A549 (cell line): ENCODE measurements around the gene RPA1. TPM values are rescaled to one million over a fixed set of nuclear protein-coding genes. Genes with fewer than 3 reads are reported as not detected.

Experiments used
- ATAC-seq, 2 experiments: fragments of 200-7000 bp in 1 of 2; fragments of >200 bp in 1 of 2; cut with Nextera tagmentation in 1 of 2; cut with Tn5 transposase in 1 of 2; 3 replicates each; pipeline versions ENCODE4 v1.8.0 to v1.9.1; 2018 to 2020; ENCODE audit warnings: mild to moderate bottlenecking in 1 of 2, moderate library complexity in 1 of 2
- CTCF ChIA-PET: fragments of 300-600 bp; sonication (Branson Sonifier 250); formaldehyde crosslinking; extraction: SDS; loops from one replicate; lab custom pipeline; 2021; ENCODE audit warnings: antibody characterized with exemption, inconsistent platforms; lab: Yijun Ruan, JAX
- POLR2A ChIA-PET: fragments of 350-600 bp; formaldehyde crosslinking; extraction: SDS; loops from one replicate; lab custom pipeline; 2021; ENCODE audit warnings: antibody characterized with exemption, inconsistent platforms; lab: Yijun Ruan, JAX
- DNase-seq, 2 experiments: peaks; one replicate each; pipeline versions ENCODE4 v3.0.0 to v3.0.0-alpha.2; 2011 to 2016; ENCODE audit warnings: low read depth in 1 of 2, low spot score in 1 of 2
- FAIRE-seq: peaks from 2 replicates; lab custom pipeline; 2011; peaks lifted over from hg19 to GRCh38; lab: Jason Lieb, UNC
- H3K27ac ChIP-seq, 2 experiments: fragments of >200 bp; sonication (Bioruptor Twin); formaldehyde crosslinking; 3 replicates each; pipeline ENCODE4 v1.5.1; 2016 to 2017
- H3K4me1 ChIP-seq: fragments of >200 bp; sonication (Bioruptor Twin); formaldehyde crosslinking; 3 replicates; pipeline ENCODE4 v1.6.1; 2016
- H3K4me2 ChIP-seq: fragments of >200 bp; sonication (Bioruptor Twin); formaldehyde crosslinking; 3 replicates; pipeline ENCODE4 v1.6.1; 2016
- H3K4me3 ChIP-seq: fragments of >200 bp; sonication (Bioruptor Twin); formaldehyde crosslinking; 3 replicates; pipeline ENCODE4 v1.5.1; 2016
- H3K9me3 ChIP-seq: fragments of >200 bp; sonication (Bioruptor Twin); formaldehyde crosslinking; 3 replicates; pipeline ENCODE4 v1.6.1; 2016
- CBX8 ChIP-seq: fragments of 200-600 bp; sonication (generic); IDR thresholded peaks from 2 replicates; pipeline ENCODE4 v1.6.1; 2016
- E2F6 ChIP-seq: IDR thresholded peaks from 2 replicates; pipeline ENCODE4 v1.6.1; 2012; ENCODE audit warnings: low read depth, borderline replicate concordance
- FOSL2 ChIP-seq, 2 experiments: fragments of 450-650 bp in 1 of 2; fragments of >200 bp in 1 of 2; sonication (Bioruptor Twin) in 1 of 2; formaldehyde crosslinking; IDR thresholded peaks; 2 replicates each; pipeline versions ENCODE4 v1.5.0 to v1.6.1; 2016 to 2020; ENCODE audit warnings: mild to moderate bottlenecking in 1 of 2, moderate library complexity in 1 of 2
- FOXS1 ChIP-seq: fragments of 250-450 bp; sonication (Bioruptor Pico); IDR thresholded peaks from 2 replicates; pipeline ENCODE4 v1.5.0; 2020; ENCODE audit warnings: mild to moderate bottlenecking, moderate library complexity
- HES2 ChIP-seq: fragments of >200 bp; sonication (Bioruptor Twin); formaldehyde crosslinking; IDR thresholded peaks from 2 replicates; pipeline ENCODE4 v1.6.1; 2016
- JUN ChIP-seq, 2 experiments: fragments of >200 bp; sonication (Bioruptor Twin); formaldehyde crosslinking; IDR thresholded peaks; 2 replicates in 1 of 2; 3 replicates in 1 of 2; pipeline ENCODE4 v1.6.1; 2016 to 2017
- JUNB ChIP-seq: fragments of >200 bp; sonication (Bioruptor Twin); formaldehyde crosslinking; IDR thresholded peaks from 2 replicates; pipeline ENCODE4 v1.6.1; 2016
- MAX ChIP-seq: IDR thresholded peaks from 2 replicates; pipeline ENCODE4 v1.6.1; 2012
- MAZ ChIP-seq: fragments of 150-350 bp; IDR thresholded peaks from 2 replicates; pipeline ENCODE4 v1.6.1; 2014; ENCODE audit warnings: antibody characterized with exemption, low read depth, low read length, borderline replicate concordance
- PBX3 ChIP-seq: IDR thresholded peaks from 2 replicates; pipeline ENCODE4 v1.6.1; 2012
- PHF8 ChIP-seq: fragments of 200-600 bp; sonication (generic); IDR thresholded peaks from 2 replicates; pipeline ENCODE4 v1.6.1; 2016; ENCODE audit warnings: low read depth, mild to moderate bottlenecking, antibody characterized with exemption, moderate library complexity, borderline replicate concordance
- REST ChIP-seq: fragments of 200-600 bp; sonication (generic); IDR thresholded peaks from 2 replicates; pipeline ENCODE4 v1.6.1; 2016; ENCODE audit warnings: antibody characterized with exemption, mild to moderate bottlenecking, moderate library complexity
- RFX5 ChIP-seq: fragments of 450-650 bp; IDR thresholded peaks from 2 replicates; pipeline ENCODE4 v1.7.1; 2014; ENCODE audit warnings: antibody characterized with exemption, mild to moderate bottlenecking, moderate library complexity
- SREBF2 ChIP-seq: fragments of 450-650 bp; IDR thresholded peaks from 2 replicates; pipeline ENCODE4 v1.6.1; 2014; ENCODE audit warnings: mild to moderate bottlenecking, moderate library complexity
- ZSCAN20 ChIP-seq: fragments of 250-450 bp; sonication (Bioruptor Pico); IDR thresholded peaks from 2 replicates; pipeline ENCODE4 v1.8.0; 2022; ENCODE audit warnings: mild to moderate bottlenecking, moderate library complexity
- WGBS: methylation state at CpG from one replicate; pipeline ENCODE4 v1.1.6; 2017; ENCODE audit errors: missing lambda C conversion rate; 5-methylcytosine and 5-hydroxymethylcytosine counted together
- polyA plus RNA-seq, 4 experiments: library from polyadenylated mRNA; depleted of rRNA in 3 of 4; stranded (reverse); fragments of >200 nt; fragmentation: RNase III in 1 of 4; extraction: RNeasy Plus Mini Kit Qiagen cat#74134 plus additional on column Dnase treatment in 1 of 4; gene quantifications; 2 replicates in 3 of 4; 3 replicates in 1 of 4; pipeline ENCODE4 v1.2.3, GENCODE V29; 2011 to 2017

RPA1 gene
- polyA plus RNA-seq, 2 of the 4 experiments (the other 2 are of a cell fraction): 72.2 to 136 TPM

- no peak overlapping the region for H3K4me3 ChIP-seq
- H3K4me1 ChIP-seq: peaks cover 32% of the 10 kb centered on the region
- no peak for FAIRE-seq
- peak overlapping the region; percentile 59 to 81; a peak in 5 of 6 replicates for H3K27ac ChIP-seq
- WGBS: 94% methylated on average over 7 of the region's 7 CpGs
- no peak for DNase-seq
- H3K9me3 ChIP-seq: no peaks in the 10 kb centered on the region
- H3K4me2 ChIP-seq: no peak overlapping the region
- POLR2A ChIA-PET: interaction anchor here (1.1 kb wide), 1 partner anchor 43 kb away, joined by 5 read pairs; the partner anchor contains the start of genes RPA1 and SMYD4
- ATAC-seq: no peak
- TF ChIP-seq SREBF2 (no peak), MAZ (no peak), REST (no peak), JUN (IDR thresholded peaks at IDR 0.05) (no peak), FOSL2 (IDR thresholded peaks at IDR 0.05) (no peak), FOSL2 (CRISPR knock-in tag; IDR thresholded peaks at IDR 0.05) (no peak), HES2 (no peak), PBX3 (no peak), PHF8 (no peak), CBX8 (no peak), ZSCAN20 (no peak), JUNB (no peak), FOXS1 (CRISPR knock-in tag) (no peak), E2F6 (no peak), RFX5 (no peak)
- TF ChIP-seq, all 56 proteins: peak for 0
- CTCF ChIA-PET: interaction anchor here (1.0 to 28.6 kb wide), 4 partner anchors 14 to 137 kb away, joined by 3 to 591 read pairs (median 4); partner anchors contain the start of genes RILP and WDR81
Observed at GRCh38 chr17:1786708-1787107, 43.1 kb upstream of the RPA1 start.

- CTCF ChIA-PET: interaction anchor here (0.6 to 28.6 kb wide), 7 partner anchors 9 to 238 kb away, joined by 3 to 591 read pairs (median 3); partner anchors contain the start of genes RTN4RL1 and WDR81
- H3K4me2 ChIP-seq: peak overlapping the region; percentile 75
- FAIRE-seq: peak; percentile 99
- POLR2A ChIA-PET: interaction anchor here (0.7 to 1.1 kb wide), 6 partner anchors 10 to 71 kb away, joined by 3 to 24 read pairs (median 4); partner anchors contain the start of genes RPA1, SMYD4 and WDR81
- TF ChIP-seq MAX (peak; percentile 82), PHF8 (no peak), PBX3 (peak; percentile 71; the same call in 1 of the 2 replicates), JUNB (peak; percentile 56), CBX8 (no peak), FOSL2 (IDR thresholded peaks at IDR 0.05) (peak; percentile 81), FOSL2 (CRISPR knock-in tag; IDR thresholded peaks at IDR 0.05) (peak; percentile 98)
- TF ChIP-seq, all 56 proteins: peak for 4
- DNase-seq (peak; percentile 87 to 99), ATAC-seq (peak; percentile 96 to 97)
- Histone ChIP-seq H3K4me3 (no peak overlapping the region), H3K4me1 (peaks cover 32% of the 10 kb centered on the region), H3K9me3 (no peaks in the 10 kb centered on the region), H3K27ac (peak overlapping the region; percentile 59 to 81)
- WGBS: 54% methylated on average over 16 of the region's 16 CpGs
Observed at GRCh38 chr17:1787301-1787902, 42.4 kb upstream of the RPA1 start.
